Upper lobe of left lung (tissue), 6 donors: ENCODE data around the gene PRKCA. TPM values are rescaled to one million over a fixed set of nuclear protein-coding genes. Genes with fewer than 3 reads are reported as not detected.
A peak's percentile ranks its signal among the peaks of the same experiment; 100 is the strongest.

Source experiments
- ATAC-seq, 2 donors: fragments of 200-7000 bp; cut with Tn5 transposase; one replicate each; pipeline ENCODE4 v1.9.1; 2022; ENCODE audit warnings: mild to moderate bottlenecking in 2 of 2, moderate library complexity in 2 of 2; ENCODE audit not compliant: low FRiP score in 2 of 2
- DNase-seq, 2 donors: peaks; one replicate each; pipeline ENCODE4 v3.0.0-alpha.2; 2019 to 2020
- H3K27ac ChIP-seq, 4 donors: fragments of 200-600 bp; sonication (generic); one replicate each; pipeline ENCODE4 v1.5.1; 2016 to 2019
- H3K27me3 ChIP-seq, 4 donors: fragments of 200-600 bp; sonication (generic); one replicate each; pipeline ENCODE4 v1.5.1; 2017 to 2019
- H3K36me3 ChIP-seq, 4 donors: fragments of 200-600 bp; sonication (generic); one replicate each; pipeline ENCODE4 v1.5.1; 2016 to 2019
- H3K4me1 ChIP-seq, 4 donors: fragments of 200-600 bp; sonication (generic); one replicate each; pipeline ENCODE4 v1.5.1; 2018 to 2019
- H3K4me3 ChIP-seq, 4 donors: fragments of 200-600 bp; sonication (generic); one replicate each; pipeline ENCODE4 v1.5.1; 2017 to 2019; ENCODE audit warnings: mild to moderate bottlenecking in 2 of 4, moderate library complexity in 1 of 4
- H3K9me3 ChIP-seq, 4 donors: fragments of 200-600 bp; sonication (generic); one replicate each; pipeline ENCODE4 v1.5.1; 2018 to 2019
- CTCF ChIP-seq, 6 experiments: fragments of 450-650 bp in 4 of 6; fragments of 200-600 bp in 2 of 6; sonication (generic) in 2 of 6; IDR thresholded peaks; one replicate each; pipeline ENCODE4 v1.5.1; 2016 to 2019; ENCODE audit warnings: antibody characterized with exemption in 6 of 6
- EP300 ChIP-seq, 4 donors: sonication (generic); formaldehyde crosslinking; IDR thresholded peaks; one replicate each; pipeline ENCODE4 v1.5.1; 2017; ENCODE audit warnings: antibody characterized with exemption in 4 of 4, control low read depth in 2 of 4
- POLR2A ChIP-seq, 4 donors: fragments of 450-650 bp; IDR thresholded peaks; one replicate each; pipeline ENCODE4 v1.5.1; 2016 to 2017; ENCODE audit warnings: antibody characterized with exemption in 4 of 4, mild to moderate bottlenecking in 2 of 4
- POLR2AphosphoS5 ChIP-seq, 2 donors: sonication (generic); formaldehyde crosslinking; IDR thresholded peaks; one replicate each; pipeline ENCODE4 v1.5.1; 2017; ENCODE audit warnings: antibody characterized with exemption in 2 of 2
- WGBS, 2 donors: methylation state at CpG; one replicate each; pipeline ENCODE4 v1.1.5; 2017 to 2018; 5-methylcytosine and 5-hydroxymethylcytosine counted together
- total RNA-seq, 6 donors: library from RNA; depleted of rRNA in 4 of 6; stranded (reverse); fragments of >200 nt in 4 of 6; gene quantifications; one replicate each; pipeline versions ENCODE4 v1.1.0 to v1.2.1, GENCODE V29; 2016 to 2021
- donor health status: DM: no; HTN: no; CAD: no; lungs with moderate emphysema.
- donor health status: DM: no; HTN: yes; CAD: no; lungs with severe emphysema.

The PRKCA gene
- total RNA-seq, 6 donors from 2014 or later = 10.9 to 29.3 (median 18.0) TPM

DNA sequence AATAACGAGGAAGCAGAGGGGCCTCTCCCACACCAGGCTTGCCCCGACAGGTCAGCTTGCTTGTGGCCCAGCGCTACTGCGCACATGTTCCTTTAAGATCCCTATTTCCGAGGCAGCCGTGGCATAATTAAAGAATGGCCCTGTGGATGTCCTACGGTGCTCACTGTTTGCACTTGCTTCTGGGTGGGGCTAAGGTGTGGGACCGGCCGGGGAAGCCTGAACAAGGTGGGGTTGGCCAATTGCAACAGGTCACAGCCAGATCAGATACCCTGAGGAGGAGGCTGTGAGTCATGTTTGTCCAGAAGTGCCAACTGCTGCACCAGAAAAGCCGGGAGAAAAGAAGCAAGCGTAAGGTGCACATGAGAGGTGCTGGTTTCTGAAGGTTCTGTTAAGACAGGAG, 374.0 kb downstream of the PRKCA start:
- peaks cover 4 to 40% (median 10%) of the 10 kb centered on the region in 4 donors for H3K4me1 ChIP-seq
- no peak overlapping the region for H3K4me3 ChIP-seq

GRCh38 chr17:66677201-66677981, 375.0 kb downstream of the PRKCA start:
- ATAC-seq = no peak

More for the DNA sequence above, 374.0 kb downstream of the PRKCA start:
- no peaks in the 10 kb centered on the region for H3K36me3 ChIP-seq
- WGBS, 2 donors = 64 to 66% methylated on average over 8 to 11 of the region's 11 CpGs
- TF ChIP-seq EP300 (IDR thresholded peaks at IDR 0.05) (peak in 1 of 4 donors; percentile 50), POLR2A (IDR thresholded peaks at IDR 0.05) (peak in 2 of 4 donors; percentile 36 to 58), POLR2AphosphoS5 (IDR thresholded peaks at IDR 0.05) (peak in 1 of 2 donors; percentile 50), CTCF (IDR thresholded peaks at IDR 0.05) (no peak)
- peak in 1 of 2 donors; percentile 90 for DNase-seq
- peak; percentile 63 to 94 for ATAC-seq
- peak overlapping the region; percentile 74 to 95 (median 83) for H3K27ac ChIP-seq
- H3K9me3 ChIP-seq = no peaks in the 10 kb centered on the region
- H3K27me3 ChIP-seq = no peaks in the 10 kb centered on the region

DNA sequence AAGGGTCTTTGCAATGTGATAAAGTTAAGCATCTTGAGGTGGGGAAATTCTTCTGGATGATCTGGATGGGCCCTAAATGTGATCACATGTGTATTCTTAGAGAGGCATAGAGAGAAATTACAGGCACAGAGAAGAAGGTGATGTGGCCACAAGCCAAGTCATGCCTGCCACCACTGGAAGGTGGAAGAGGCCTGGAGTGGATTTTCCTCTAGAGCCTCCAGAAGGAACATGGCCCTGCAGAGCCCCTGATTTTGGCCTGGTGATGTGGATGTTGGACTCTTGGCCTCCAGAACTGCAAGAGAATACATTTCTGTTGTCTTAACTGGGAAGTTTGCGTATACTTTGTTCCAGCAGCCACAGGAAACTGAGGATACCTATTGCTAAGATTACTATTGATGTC, 375.6 kb downstream of the PRKCA start:
- no peak overlapping the region for H3K4me3 ChIP-seq
- ATAC-seq = no peak
- H3K27me3 ChIP-seq = no peaks in the 10 kb centered on the region
- H3K36me3 ChIP-seq = no peaks in the 10 kb centered on the region
- H3K9me3 ChIP-seq = no peaks in the 10 kb centered on the region
- H3K27ac ChIP-seq = peak overlapping the region in 2 of 4 donors; percentile 37 to 95
- DNase-seq = no peak
- TF ChIP-seq EP300 (IDR thresholded peaks at IDR 0.05) (no peak), POLR2AphosphoS5 (IDR thresholded peaks at IDR 0.05) (no peak), CTCF (IDR thresholded peaks at IDR 0.05) (no peak), POLR2A (IDR thresholded peaks at IDR 0.05) (no peak)
- 90 to 100% methylated on average over 1 of the region's 1 CpG for WGBS, 2 donors
- peaks cover 4 to 40% (median 10%) of the 10 kb centered on the region in 4 donors for H3K4me1 ChIP-seq

More at GRCh38 chr17:66677201-66677981, 375.0 kb downstream of the PRKCA start:
- TF ChIP-seq EP300 (IDR thresholded peaks at IDR 0.05) (no peak), POLR2A (IDR thresholded peaks at IDR 0.05) (no peak), POLR2AphosphoS5 (IDR thresholded peaks at IDR 0.05) (no peak), CTCF (IDR thresholded peaks at IDR 0.05) (no peak)
- H3K27me3 ChIP-seq = no peaks in the 10 kb centered on the region
- H3K9me3 ChIP-seq = no peaks in the 10 kb centered on the region
- no peaks in the 10 kb centered on the region for H3K36me3 ChIP-seq
- H3K4me3 ChIP-seq = no peak overlapping the region
- WGBS, 2 donors = 88 to 90% methylated on average over 13 of the region's 13 CpGs
- DNase-seq = no peak
- peak overlapping the region; percentile 74 to 95 (median 83) for H3K27ac ChIP-seq
- H3K4me1 ChIP-seq = peaks cover 4 to 40% (median 10%) of the 10 kb centered on the region in 4 donors

DNA sequence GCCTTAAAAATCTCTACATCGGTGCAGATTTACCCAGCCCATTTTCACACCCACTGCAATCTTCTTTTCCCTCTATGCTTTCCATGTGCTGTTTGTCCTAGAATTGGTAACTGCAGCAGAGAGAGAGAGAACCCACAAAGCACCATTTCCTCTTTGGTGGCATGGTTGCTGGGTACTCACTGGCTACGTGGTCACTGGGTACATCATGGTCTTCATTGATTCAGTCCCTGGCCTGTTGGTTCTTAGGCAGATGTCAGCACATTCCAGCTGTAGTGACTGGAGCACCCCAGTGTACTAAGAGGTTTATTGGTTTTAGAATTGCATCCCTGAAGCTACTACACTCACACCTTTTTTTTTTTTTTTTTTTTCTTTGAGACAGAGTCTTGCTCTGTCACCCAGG, 376.4 kb downstream of the PRKCA start:
- Histone ChIP-seq H3K36me3 (no peaks in the 10 kb centered on the region), H3K4me3 (no peak overlapping the region), H3K27me3 (no peaks in the 10 kb centered on the region), H3K4me1 (peaks cover 4 to 33% (median 10%) of the 10 kb centered on the region in 4 donors), H3K27ac (peak overlapping the region in 2 of 4 donors; percentile 37 to 95), H3K9me3 (no peaks in the 10 kb centered on the region)
- 55 to 79% methylated on average over 2 of the region's 2 CpGs for WGBS, 2 donors
- no peak for DNase-seq
- TF ChIP-seq POLR2A (IDR thresholded peaks at IDR 0.05) (no peak), EP300 (IDR thresholded peaks at IDR 0.05) (no peak), CTCF (IDR thresholded peaks at IDR 0.05) (no peak), POLR2AphosphoS5 (IDR thresholded peaks at IDR 0.05) (no peak)
- no peak for ATAC-seq
